Neutrophil (primary cell): Measurements from ENCODE around the gene HOXC6.

Experiments used
- H3K27ac ChIP-seq: fragments of 200-600 bp; sonication (generic); 2 replicates; pipeline ENCODE4 v1.5.1; 2016; ENCODE audit warnings: mild to moderate bottlenecking, moderate library complexity
- H3K27me3 ChIP-seq: fragments of 200-600 bp; sonication (generic); 2 replicates; pipeline ENCODE4 v1.6.0; 2016; ENCODE audit warnings: mild to moderate bottlenecking
- H3K36me3 ChIP-seq: fragments of 200-600 bp; sonication (generic); 2 replicates; pipeline ENCODE4 v1.5.1; 2017
- H3K4me1 ChIP-seq, 2 experiments: fragments of 200-600 bp in 1 of 2; sonication (generic) in 1 of 2; 1 replicate in 1 of 2; 2 replicates in 1 of 2; pipeline versions ENCODE4 v1.5.1 to v1.6.1; 2013 to 2016; ENCODE audit warnings: low read depth in 1 of 2, low read length in 1 of 2, mild to moderate bottlenecking in 1 of 2, moderate library complexity in 1 of 2; ENCODE audit not compliant: control insufficient read depth in 1 of 2, insufficient read depth in 1 of 2
- H3K4me3 ChIP-seq, 2 experiments: fragments of 200-600 bp in 1 of 2; sonication (generic) in 1 of 2; 1 replicate in 1 of 2; 2 replicates in 1 of 2; pipeline ENCODE4 v1.5.1; 2013 to 2016; ENCODE audit warnings: low read depth in 1 of 2, low read length in 1 of 2, mild to moderate bottlenecking in 1 of 2, moderate library complexity in 1 of 2
- H3K9me3 ChIP-seq: fragments of 200-600 bp; sonication (generic); 2 replicates; pipeline ENCODE4 v1.5.1; 2016
- TF ChIP-seq, protein P1 (sequence below): fragments of 200-600 bp; sonication (generic); IDR thresholded peaks from 2 replicates; pipeline ENCODE4 v1.5.1; 2016; ENCODE audit warnings: antibody characterized with exemption

HOXC6 gene

DNA sequence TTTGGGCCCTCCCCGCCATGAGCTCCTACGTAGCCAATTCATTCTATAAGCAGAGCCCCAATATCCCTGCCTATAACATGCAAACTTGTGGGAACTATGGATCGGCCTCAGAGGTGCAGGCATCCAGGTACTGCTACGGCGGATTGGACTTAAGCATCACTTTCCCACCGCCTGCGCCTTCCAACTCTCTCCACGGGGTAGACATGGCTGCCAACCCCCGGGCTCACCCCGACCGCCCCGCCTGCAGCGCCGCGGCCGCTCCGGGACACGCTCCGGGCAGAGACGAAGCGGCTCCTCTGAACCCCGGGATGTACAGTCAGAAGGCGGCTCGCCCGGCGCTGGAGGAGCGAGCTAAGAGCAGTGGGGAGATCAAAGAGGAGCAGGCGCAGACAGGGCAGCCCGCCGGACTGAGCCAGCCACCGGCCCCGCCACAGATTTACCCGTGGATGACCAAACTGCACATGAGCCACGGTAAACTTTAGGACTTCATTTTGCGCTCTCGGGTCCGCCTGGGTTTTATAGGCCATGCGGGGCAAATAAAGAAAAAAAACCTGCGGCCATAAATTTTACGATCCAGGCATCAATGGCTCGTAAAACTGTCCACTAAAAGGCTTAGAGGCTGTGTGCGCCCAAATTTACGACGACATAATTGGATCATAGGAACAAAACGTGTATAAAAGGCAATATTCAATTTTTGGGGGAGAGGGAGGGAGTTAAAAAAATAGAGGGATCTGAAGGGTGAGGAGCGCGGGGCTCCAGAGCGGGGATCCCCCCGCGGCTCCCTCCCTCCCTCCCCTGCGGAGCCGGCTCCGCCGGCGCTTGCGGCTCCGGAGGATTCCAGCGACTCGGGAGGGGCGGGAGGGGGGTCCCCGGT, 5.1 kb downstream of the HOXC6 start:
- H3K27me3 ChIP-seq = peaks cover 100% of the 10 kb centered on the region
- TF ChIP-seq, protein P1, sequence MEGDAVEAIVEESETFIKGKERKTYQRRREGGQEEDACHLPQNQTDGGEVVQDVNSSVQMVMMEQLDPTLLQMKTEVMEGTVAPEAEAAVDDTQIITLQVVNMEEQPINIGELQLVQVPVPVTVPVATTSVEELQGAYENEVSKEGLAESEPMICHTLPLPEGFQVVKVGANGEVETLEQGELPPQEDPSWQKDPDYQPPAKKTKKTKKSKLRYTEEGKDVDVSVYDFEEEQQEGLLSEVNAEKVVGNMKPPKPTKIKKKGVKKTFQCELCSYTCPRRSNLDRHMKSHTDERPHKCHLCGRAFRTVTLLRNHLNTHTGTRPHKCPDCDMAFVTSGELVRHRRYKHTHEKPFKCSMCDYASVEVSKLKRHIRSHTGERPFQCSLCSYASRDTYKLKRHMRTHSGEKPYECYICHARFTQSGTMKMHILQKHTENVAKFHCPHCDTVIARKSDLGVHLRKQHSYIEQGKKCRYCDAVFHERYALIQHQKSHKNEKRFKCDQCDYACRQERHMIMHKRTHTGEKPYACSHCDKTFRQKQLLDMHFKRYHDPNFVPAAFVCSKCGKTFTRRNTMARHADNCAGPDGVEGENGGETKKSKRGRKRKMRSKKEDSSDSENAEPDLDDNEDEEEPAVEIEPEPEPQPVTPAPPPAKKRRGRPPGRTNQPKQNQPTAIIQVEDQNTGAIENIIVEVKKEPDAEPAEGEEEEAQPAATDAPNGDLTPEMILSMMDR = no peak
- no peak overlapping the region for H3K27ac ChIP-seq
- H3K4me1 ChIP-seq = no peaks in the 10 kb centered on the region
- no peaks in the 10 kb centered on the region for H3K36me3 ChIP-seq
- no peak overlapping the region for H3K4me3 ChIP-seq
- peaks cover 7% of the 10 kb centered on the region for H3K9me3 ChIP-seq

DNA sequence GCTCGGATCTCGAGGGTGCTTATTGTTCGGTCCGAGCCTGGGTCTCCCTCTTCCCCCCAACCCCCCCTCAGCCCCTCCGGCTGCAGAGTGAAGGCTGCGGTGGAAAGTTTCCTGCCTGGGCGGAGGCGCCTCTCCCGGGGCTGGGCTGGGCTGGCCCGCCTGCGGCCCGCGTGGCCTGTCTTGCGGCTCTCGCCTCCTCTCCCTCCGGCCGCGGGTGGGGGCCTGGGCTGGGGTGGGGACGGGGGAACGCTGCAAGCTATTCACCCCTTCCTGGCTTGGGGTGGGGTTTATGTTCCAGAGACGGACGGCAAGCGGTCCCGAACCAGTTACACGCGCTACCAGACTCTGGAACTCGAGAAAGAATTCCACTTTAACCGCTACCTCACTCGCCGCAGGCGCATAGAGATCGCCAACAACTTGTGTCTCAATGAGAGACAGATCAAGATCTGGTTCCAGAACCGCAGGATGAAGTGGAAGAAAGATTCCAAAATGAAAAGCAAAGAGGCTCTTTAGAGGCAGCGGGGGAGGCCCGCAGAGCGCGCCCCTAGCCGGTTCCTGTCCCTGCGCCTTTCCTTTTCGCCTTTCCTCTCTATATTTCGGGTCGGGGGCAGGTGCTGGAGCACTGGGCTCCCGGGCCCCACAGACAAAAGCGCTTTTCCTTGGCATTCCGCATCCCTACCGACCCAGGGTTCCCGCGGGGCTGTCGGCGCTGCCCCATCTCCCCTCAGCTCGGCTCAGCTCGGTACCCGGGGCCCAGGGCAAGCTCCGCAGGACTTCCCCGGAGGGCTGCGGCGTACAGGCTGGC, 5.9 kb downstream of the HOXC6 start:
- Histone ChIP-seq H3K27me3 (peaks cover 100% of the 10 kb centered on the region), H3K4me1 (no peaks in the 10 kb centered on the region)

DNA sequence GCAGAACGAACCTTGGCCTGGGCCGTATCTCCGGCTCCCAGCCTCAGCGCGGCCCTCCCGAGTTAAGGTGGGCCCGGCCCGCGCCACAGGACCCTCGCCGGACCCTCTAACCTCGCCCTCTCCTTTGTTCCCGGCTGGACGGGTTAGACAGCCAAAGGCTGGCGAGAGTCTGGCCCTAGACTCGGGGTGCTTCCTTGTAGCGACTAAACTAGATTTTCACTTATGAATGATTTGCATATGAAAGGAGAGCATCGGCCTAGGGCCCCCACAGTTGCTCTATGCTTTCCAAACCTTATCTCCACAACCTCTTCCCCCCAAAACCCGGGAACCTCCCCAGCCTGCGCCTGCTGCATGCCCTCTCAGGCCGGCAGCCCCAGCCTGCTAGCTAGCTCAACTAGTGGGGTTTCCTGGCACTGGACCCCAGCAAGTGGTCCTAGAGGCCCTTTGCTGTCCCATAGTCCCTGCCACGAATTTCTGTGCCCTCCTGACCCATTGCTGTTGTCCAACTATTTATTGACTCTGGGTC, 6.6 kb downstream of the HOXC6 start:
- Histone ChIP-seq H3K27me3 (peaks cover 100% of the 10 kb centered on the region), H3K9me3 (peaks cover 7% of the 10 kb centered on the region), H3K4me3 (no peak overlapping the region), H3K4me1 (no peaks in the 10 kb centered on the region), H3K36me3 (no peaks in the 10 kb centered on the region), H3K27ac (no peak overlapping the region)
- TF ChIP-seq, protein P1 = no peak

More for the DNA sequence above, 5.9 kb downstream of the HOXC6 start:
- Histone ChIP-seq H3K36me3 (no peaks in the 10 kb centered on the region), H3K4me3 (no peak overlapping the region), H3K27ac (no peak overlapping the region), H3K9me3 (peaks cover 7% of the 10 kb centered on the region)
- TF ChIP-seq, protein P1 = no peak

DNA sequence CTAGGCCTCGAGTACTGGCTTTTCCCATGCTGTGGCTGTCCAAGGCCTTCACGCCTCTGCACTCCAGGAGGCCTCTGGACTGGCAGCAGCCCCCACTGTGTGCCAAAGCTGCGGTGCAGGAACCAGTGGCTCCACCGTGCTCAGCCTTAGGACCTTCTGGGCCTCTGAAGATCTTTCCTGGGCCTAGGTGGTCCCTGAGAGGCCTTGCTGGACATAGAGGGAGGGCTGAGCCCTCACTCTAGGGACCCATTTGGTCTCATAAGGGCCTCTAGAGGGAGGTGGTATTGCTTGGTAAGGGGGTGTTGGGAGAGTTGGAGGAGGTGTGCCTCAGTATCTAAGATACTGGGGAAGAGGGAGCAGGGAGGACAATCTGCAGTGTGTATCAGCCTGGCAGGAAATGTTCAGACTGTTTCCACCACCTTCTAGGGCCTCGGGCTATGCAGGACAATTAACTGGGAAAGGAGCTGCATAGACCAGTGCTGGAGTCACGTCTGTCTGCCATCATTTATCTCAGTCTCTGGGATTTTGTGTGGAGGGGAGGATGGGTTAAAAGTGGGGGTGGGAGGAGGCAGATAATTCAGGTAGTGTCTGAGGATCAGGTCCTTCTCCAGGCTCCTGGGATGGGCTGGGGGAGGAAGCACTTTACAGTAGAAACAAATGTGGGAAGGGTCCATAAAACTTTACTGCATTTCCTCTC, 7.5 kb downstream of the HOXC6 start:
- H3K27me3 ChIP-seq = peaks cover 100% of the 10 kb centered on the region
- TF ChIP-seq, protein P1 = no peak
- H3K4me1 ChIP-seq = no peaks in the 10 kb centered on the region
- no peak overlapping the region for H3K27ac ChIP-seq
- H3K9me3 ChIP-seq = peaks cover 7% of the 10 kb centered on the region
- H3K4me3 ChIP-seq = no peak overlapping the region
- H3K36me3 ChIP-seq = no peaks in the 10 kb centered on the region

DNA sequence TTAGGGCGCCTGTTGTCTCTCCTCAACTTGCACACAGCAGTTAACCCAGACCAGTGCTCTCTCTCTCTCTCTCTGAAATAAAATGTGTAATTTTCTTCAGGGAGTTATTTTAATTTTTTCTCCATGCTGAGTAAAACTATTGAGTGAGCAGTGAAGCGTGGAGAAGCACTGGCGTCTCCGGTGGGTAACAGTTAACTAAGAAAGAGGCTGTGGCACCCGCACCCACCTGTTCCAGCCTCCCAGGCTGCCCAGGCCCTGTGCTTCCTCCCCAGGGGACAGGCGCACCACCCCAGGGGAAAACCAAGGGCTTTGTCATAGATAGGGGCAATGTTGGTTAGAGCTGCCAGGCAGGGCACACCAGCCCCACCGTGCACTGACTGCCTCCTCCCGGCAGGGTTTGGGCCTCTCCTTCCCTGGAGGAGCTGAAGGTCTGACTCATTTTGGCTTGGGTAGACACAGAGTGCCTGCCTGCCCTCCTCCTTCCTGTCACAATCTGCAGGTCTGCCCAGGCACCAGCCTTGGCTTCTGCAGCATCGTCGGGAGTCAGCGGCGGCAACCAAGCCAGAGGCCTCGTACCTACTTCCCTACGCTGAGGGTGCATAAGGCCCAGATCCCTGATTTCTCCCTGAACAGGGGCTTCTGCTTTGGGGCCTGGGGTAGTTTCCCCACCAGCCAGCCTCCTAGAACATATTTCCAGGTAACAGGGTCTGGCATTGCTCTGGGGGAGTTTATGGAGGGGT, 8.6 kb downstream of the HOXC6 start:
- H3K36me3 ChIP-seq = no peaks in the 10 kb centered on the region
- H3K4me1 ChIP-seq = no peaks in the 10 kb centered on the region
- H3K27ac ChIP-seq = no peak overlapping the region
- H3K4me3 ChIP-seq = no peak overlapping the region
- TF ChIP-seq, protein P1 = no peak
- peaks cover 100% of the 10 kb centered on the region for H3K27me3 ChIP-seq
- H3K9me3 ChIP-seq = peaks cover 7% of the 10 kb centered on the region
